ENCODE measurements around the gene FAM200B.

- TF ChIP-seq YY1 (IDR thresholded peaks at IDR 0.05; ENCODE audit: insufficient read depth, insufficient read length): no peak
- no peak for TF ChIP-seq ZNF274 (IDR thresholded peaks at IDR 0.05; ENCODE audit: low read depth, low read length)
- TF ChIP-seq SUZ12 (IDR thresholded peaks at IDR 0.05; ENCODE audit: extremely low read depth, insufficient read depth, insufficient read length): no peak
Observed at GRCh38 chr4:15657366-15657765, 24.3 kb upstream of the FAM200B start.
